Heart left ventricle (tissue), 16 donors: ENCODE results near the gene RRM1. TPM values are rescaled to one million over a fixed set of nuclear protein-coding genes. Genes with fewer than 3 reads are reported as not detected.

Experiments used
- ATAC-seq, 4 donors: fragments of 200-7000 bp; cut with Tn5 transposase; one replicate each; pipeline ENCODE4 v1.9.1; 2020 to 2022; ENCODE audit warnings: moderate library complexity in 4 of 4, mild to moderate bottlenecking in 3 of 4, moderate number of reproducible peaks in 1 of 4
- DNase-seq, 5 donors: peaks; one replicate each; pipeline ENCODE4 v3.0.0-alpha.2; 2020
- H3K27ac ChIP-seq, 12 donors: fragments of 200-600 bp; sonication (generic) in 4 of 12; one replicate each; pipeline versions ENCODE4 v1.5.0 to v1.8.0; 2016 to 2022; ENCODE audit warnings: mild to moderate bottlenecking in 2 of 12
- H3K27me3 ChIP-seq, 9 donors: fragments of 200-600 bp; sonication (generic) in 2 of 9; one replicate each; pipeline versions ENCODE4 v1.5.1 to v1.8.0; 2016 to 2022; ENCODE audit warnings: mild to moderate bottlenecking in 3 of 9
- H3K36me3 ChIP-seq, 9 donors: fragments of 200-600 bp; sonication (generic) in 2 of 9; one replicate each; pipeline versions ENCODE4 v1.5.0 to v1.8.0; 2018 to 2022; ENCODE audit warnings: mild to moderate bottlenecking in 2 of 9
- H3K4me1 ChIP-seq, 12 donors: fragments of 200-600 bp; sonication (generic) in 4 of 12; one replicate each; pipeline versions ENCODE4 v1.5.0 to v1.8.0; 2016 to 2022; ENCODE audit warnings: mild to moderate bottlenecking in 3 of 12
- H3K4me3 ChIP-seq, 12 donors: fragments of 200-600 bp; sonication (generic) in 4 of 12; one replicate each; pipeline versions ENCODE4 v1.5.0 to v1.8.0; 2017 to 2022; ENCODE audit warnings: mild to moderate bottlenecking in 9 of 12, moderate library complexity in 4 of 12
- H3K9me3 ChIP-seq, 12 donors: fragments of 200-600 bp; sonication (generic) in 4 of 12; one replicate each; pipeline versions ENCODE4 v1.5.0 to v1.8.0; 2016 to 2022; ENCODE audit warnings: mild to moderate bottlenecking in 1 of 12
- CTCF ChIP-seq, 12 donors: fragments of 200-600 bp; sonication (generic) in 4 of 12; IDR thresholded peaks; one replicate each; pipeline versions ENCODE4 v1.5.0 to v1.8.0; 2018 to 2022; ENCODE audit warnings: antibody characterized with exemption in 12 of 12, mild to moderate bottlenecking in 5 of 12
- POLR2A ChIP-seq, 2 donors: fragments of 450-650 bp; IDR thresholded peaks; one replicate each; pipeline ENCODE4 v1.6.1; 2017; ENCODE audit warnings: antibody characterized with exemption in 2 of 2, mild to moderate bottlenecking in 2 of 2, moderate library complexity in 2 of 2
- WGBS, 4 donors: extraction: QIAGEN DNeasy Blood & Tissue Kit in 2 of 4; methylation state at CpG; one replicate each; pipeline versions ENCODE4 v1.1.5 to v1.1.7; 2013 to 2018; 5-methylcytosine and 5-hydroxymethylcytosine counted together
- intact Hi-C, 10 donors: fragments of 100-400 bp; cut with DNase I; formaldehyde crosslinking; loops; one replicate each; pipeline versions ENCODE4 v1.11.1 to v1.14.2; 2022
- polyA plus RNA-seq, 2 donors: library from polyadenylated mRNA; stranded (reverse); fragments of 200-250 nt; gene quantifications; one replicate each; pipeline ENCODE4 v1.2.3, GENCODE V29; 2013
- total RNA-seq, 9 donors: library from RNA; depleted of rRNA in 2 of 9; stranded (reverse); fragments of >200 nt in 2 of 9; fragmentation: NEBNext Ultra II Directional in 3 of 9; extraction: Animal tissue kit (Norgen Biotek cat#: 25700) in 3 of 9; gene quantifications; one replicate each; pipeline versions ENCODE4 v1.1.0 to v1.2.4, GENCODE V29; 2016 to 2023
- donor health status: ischemic (EF 13 %, LVEDD 7.1; RV severe dilation, severe dysfunction).
- donor health status: healthy with polysubstance abuse.
- donor health status: DM: no; HTN: yes; CAD: no.
- donor health status: DM: no; HTN: no; CAD: no.
- donor health status: ischemic (EF 25% LVEDD 6.9; RV normal size, moderate dysfunction).
- donor health status: ischemic (EF 25% LVEDD 5.7; RV mildly dilated, moderate dysfunction).
- donor health status: healthy.
- donor health status: DM: yes; HTN: yes; CAD: no.
- donor health status: ischemic (EF 35%, LVEDD 5.7; RV mildly dilated, moderate dysfunction).
- donor health status: nonischemic (EF 11% LVEDD 7.7; RV severe dilation, severe dysfunction).
- donor health status: DM: yes; HTN: yes; CAD: no.
- donor health status: PGD.
- donor health status: ischemic (EF 29% LVEDD 5.4; RV normal size, mild dysfunction).
- donor health status: nonischemic (EF 23%, LVEDD 6.1; RV moderate dilation, normal function).

RRM1 gene
- total and polyA plus RNA-seq, 11 donors, result 4.2 to 44.7 (median 27.6) TPM

GRCh38 chr11:4186464-4187054 is 92.0 kb downstream of the RRM1 start:
- Histone ChIP-seq H3K4me3 (peak overlapping the region in 9 of 12 donors; percentile 48 to 75 (median 65)), H3K4me1 (peaks cover 0 to 34% (median 7%) of the 10 kb centered on the region in 12 donors), H3K9me3 (no peaks in the 10 kb centered on the region), H3K36me3 (no peaks in the 10 kb centered on the region), H3K27ac (no peak overlapping the region), H3K27me3 (no peaks in the 10 kb centered on the region)
- 35 to 42% (median 38%) methylated on average over 9 of the region's 9 CpGs for WGBS, 4 donors
- ATAC-seq (no peak), DNase-seq (no peak)
- intact Hi-C loops, result loop anchor here (1.0 to 10.0 kb wide), 14 partner anchors 206 to 821 kb away; partner anchors contain the start of genes OR51D1 (in 1 of the 10), OR51F2 (in 1 of the 10), TRIM21 (in 1 of the 10) and TRIM68 (in 1 of the 10)
- TF ChIP-seq CTCF (IDR thresholded peaks at IDR 0.05), result peak in 3 of 12 donors; percentile 29 to 42 (median 31)
- no peak for TF ChIP-seq POLR2A (IDR thresholded peaks at IDR 0.05)

DNA sequence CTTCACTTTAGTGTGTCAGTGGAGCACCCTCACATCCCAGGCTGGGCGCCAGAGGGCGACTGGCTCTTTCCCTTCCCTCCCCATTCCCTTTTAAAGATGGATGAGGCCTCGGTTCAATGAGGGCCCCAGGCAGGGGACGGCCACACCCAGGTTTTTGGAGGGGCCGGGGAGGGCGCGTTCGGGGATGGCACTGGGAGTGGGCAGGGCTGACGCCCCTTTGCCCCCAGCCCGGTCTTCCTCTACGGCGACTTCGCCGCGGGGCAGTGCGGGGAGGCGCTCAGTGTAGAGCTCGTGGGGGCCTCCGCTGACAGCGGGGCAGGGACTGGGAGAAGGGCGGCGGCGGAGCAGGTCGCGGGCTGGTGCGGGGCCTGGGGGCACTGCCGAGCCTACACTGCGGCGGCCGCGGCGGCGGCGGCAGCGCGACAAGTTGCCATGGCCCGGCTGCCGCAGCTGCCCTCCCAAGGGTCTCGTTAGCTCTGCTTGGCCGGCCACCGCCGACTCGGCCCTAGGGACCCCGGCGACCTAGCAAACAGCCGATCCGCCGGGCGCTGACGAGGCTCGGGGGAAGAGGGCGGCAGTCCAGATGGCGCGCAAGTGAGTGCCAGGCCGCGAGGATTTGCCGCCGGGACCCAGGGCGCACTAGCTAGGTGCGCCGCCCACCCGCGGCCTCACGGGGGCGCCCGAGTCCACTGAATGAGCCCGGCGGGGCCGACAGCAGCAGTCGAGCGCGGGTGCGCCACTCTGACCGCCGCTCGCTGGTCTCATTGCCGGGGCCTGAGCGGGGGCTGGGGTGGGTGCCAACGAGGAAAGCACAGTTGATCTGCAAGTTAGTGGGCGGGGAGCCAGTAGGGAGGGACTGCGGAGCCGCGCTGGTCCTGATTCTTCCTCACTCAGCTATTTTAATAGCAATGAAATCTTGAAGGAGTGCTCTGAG is 92.7 kb downstream of the RRM1 start:
- H3K27ac ChIP-seq, result peak overlapping the region in 6 of 12 donors; percentile 7 to 78 (median 68)
- WGBS, 4 donors, result 0 to 2% (median 1%) methylated on average over 37 to 83 of the region's 83 CpGs

More for the DNA sequence above, 92.7 kb downstream of the RRM1 start:
- ATAC-seq (peak; percentile 53 to 90 (median 82)), DNase-seq (peak; percentile 89 to 96 (median 95))
- Histone ChIP-seq H3K27me3 (no peaks in the 10 kb centered on the region), H3K9me3 (no peaks in the 10 kb centered on the region), H3K36me3 (no peaks in the 10 kb centered on the region), H3K4me1 (peaks cover 0 to 35% (median 7%) of the 10 kb centered on the region in 12 donors), H3K4me3 (peak overlapping the region; percentile 48 to 75 (median 64))
- TF ChIP-seq CTCF (IDR thresholded peaks at IDR 0.05), result peak; percentile 91 to 98 (median 95)
- TF ChIP-seq POLR2A (IDR thresholded peaks at IDR 0.05), result no peak
- intact Hi-C loops, result loop anchor here (1.0 to 10.0 kb wide), 14 partner anchors 205 to 820 kb away; partner anchors contain the start of genes OR51D1 (in 1 of the 10), OR51F2 (in 1 of the 10), TRIM21 (in 1 of the 10) and TRIM68 (in 1 of the 10)

Other genes starting within 250 kb of the RRM1 start
- gene STIM1, start 239.1 kb upstream of the RRM1 start, total RNA-seq, result 10 to 100 TPM; 24.4 to 42.9 (median 28.9) TPM
- gene STIM1, start 239.1 kb upstream of the RRM1 start, polyA plus RNA-seq, result 10 to 100 TPM; 13.2 to 36.2 TPM